Stomach smooth muscle (tissue), 2 donors: ENCODE data around the gene FEM1B.

Source experiments
- H3K27ac ChIP-seq: one replicate; pipeline ENCODE4 v1.7.0; 2013; ENCODE audit warnings: mild to moderate bottlenecking, low read length, inconsistent platforms
- H3K27me3 ChIP-seq, 2 donors: one replicate each; pipeline ENCODE4 v1.7.0; 2013; ENCODE audit warnings: low read length in 2 of 2; ENCODE audit not compliant: insufficient read depth in 2 of 2, control insufficient read depth in 1 of 2
- H3K36me3 ChIP-seq, 2 donors: one replicate each; pipeline ENCODE4 v1.7.0; 2013; ENCODE audit warnings: low read length in 2 of 2; ENCODE audit not compliant: control insufficient read depth in 2 of 2, insufficient read depth in 2 of 2
- H3K4me1 ChIP-seq: one replicate; pipeline ENCODE4 v1.7.0; 2013; ENCODE audit warnings: low read length; ENCODE audit not compliant: control insufficient read depth, insufficient read depth
- H3K4me3 ChIP-seq, 2 donors: one replicate each; pipeline ENCODE4 v1.7.0; 2013; ENCODE audit warnings: low read length in 2 of 2
- H3K9ac ChIP-seq, 2 donors: one replicate each; pipeline ENCODE4 v1.7.0; 2013; ENCODE audit warnings: low read length in 2 of 2, mild to moderate bottlenecking in 1 of 2
- H3K9me3 ChIP-seq, 2 donors: one replicate each; pipeline ENCODE4 v1.7.0; 2013; ENCODE audit warnings: low read length in 2 of 2; ENCODE audit not compliant: control insufficient read depth in 2 of 2
- donor health status: healthy.
- donor health status: Pancreatic carcinoma.

The FEM1B gene

GRCh38 chr15:68328443-68328842 lies 50.9 kb downstream of the FEM1B start:
- Histone ChIP-seq H3K9me3 (no peaks in the 10 kb centered on the region), H3K27me3 (peaks cover 0 to 10% of the 10 kb centered on the region in 2 donors), H3K27ac (no peak overlapping the region), H3K4me3 (no peak overlapping the region), H3K9ac (no peak overlapping the region), H3K4me1 (no peaks in the 10 kb centered on the region), H3K36me3 (no peaks in the 10 kb centered on the region)

GRCh38 chr15:68328964-68329363 lies 51.4 kb downstream of the FEM1B start:
- no peak overlapping the region for H3K4me3 ChIP-seq
- no peaks in the 10 kb centered on the region for H3K36me3 ChIP-seq
- no peaks in the 10 kb centered on the region for H3K4me1 ChIP-seq
- no peak overlapping the region for H3K27ac ChIP-seq
- peaks cover 0 to 10% of the 10 kb centered on the region in 2 donors for H3K27me3 ChIP-seq
- no peaks in the 10 kb centered on the region for H3K9me3 ChIP-seq
- H3K9ac ChIP-seq = no peak overlapping the region

- no peaks in the 10 kb centered on the region for H3K9me3 ChIP-seq
- no peak overlapping the region for H3K9ac ChIP-seq
- H3K27me3 ChIP-seq = peaks cover 0 to 10% of the 10 kb centered on the region in 2 donors
- no peak overlapping the region for H3K4me3 ChIP-seq
- peaks cover 5% of the 10 kb centered on the region for H3K4me1 ChIP-seq
- H3K36me3 ChIP-seq = no peaks in the 10 kb centered on the region
- no peak overlapping the region for H3K27ac ChIP-seq
Observed at GRCh38 chr15:68330416-68330815, 52.9 kb downstream of the FEM1B start.

- Histone ChIP-seq H3K27ac (no peak overlapping the region), H3K9ac (no peak overlapping the region), H3K4me1 (peaks cover 5% of the 10 kb centered on the region), H3K27me3 (peaks cover 0 to 10% of the 10 kb centered on the region in 2 donors), H3K36me3 (no peaks in the 10 kb centered on the region), H3K4me3 (no peak overlapping the region), H3K9me3 (no peaks in the 10 kb centered on the region)
Observed at GRCh38 chr15:68330901-68331300, 53.4 kb downstream of the FEM1B start.

- Histone ChIP-seq H3K27me3 (peaks cover 0 to 5% of the 10 kb centered on the region in 2 donors), H3K4me1 (peaks cover 5% of the 10 kb centered on the region), H3K27ac (no peak overlapping the region), H3K4me3 (no peak overlapping the region), H3K9ac (no peak overlapping the region), H3K9me3 (no peaks in the 10 kb centered on the region), H3K36me3 (no peaks in the 10 kb centered on the region)
Observed at GRCh38 chr15:68332266-68332665, 54.7 kb downstream of the FEM1B start.

GRCh38 chr15:68333775-68334470 lies 56.4 kb downstream of the FEM1B start:
- no peaks in the 10 kb centered on the region for H3K36me3 ChIP-seq
- H3K9me3 ChIP-seq = no peaks in the 10 kb centered on the region
- no peak overlapping the region for H3K27ac ChIP-seq
- peaks cover 5% of the 10 kb centered on the region for H3K4me1 ChIP-seq
- H3K27me3 ChIP-seq = peaks cover 0 to 3% of the 10 kb centered on the region in 2 donors
- no peak overlapping the region for H3K4me3 ChIP-seq
- H3K9ac ChIP-seq = no peak overlapping the region

GRCh38 chr15:68334661-68335124 lies 57.1 kb downstream of the FEM1B start:
- Histone ChIP-seq H3K27ac (no peak overlapping the region), H3K9ac (no peak overlapping the region), H3K4me1 (peaks cover 5% of the 10 kb centered on the region), H3K9me3 (no peaks in the 10 kb centered on the region), H3K27me3 (peaks cover 0 to 2% of the 10 kb centered on the region in 2 donors), H3K36me3 (no peaks in the 10 kb centered on the region), H3K4me3 (no peak overlapping the region)

GRCh38 chr15:68335251-68335650 lies 57.7 kb downstream of the FEM1B start:
- H3K9ac ChIP-seq = no peak overlapping the region
- H3K36me3 ChIP-seq = no peaks in the 10 kb centered on the region
- no peaks in the 10 kb centered on the region for H3K9me3 ChIP-seq
- no peaks in the 10 kb centered on the region for H3K27me3 ChIP-seq
- H3K27ac ChIP-seq = no peak overlapping the region
- no peak overlapping the region for H3K4me3 ChIP-seq
- peaks cover 5% of the 10 kb centered on the region for H3K4me1 ChIP-seq

GRCh38 chr15:68335655-68336054 lies 58.1 kb downstream of the FEM1B start:
- no peaks in the 10 kb centered on the region for H3K36me3 ChIP-seq
- H3K9ac ChIP-seq = no peak overlapping the region
- peaks cover 9% of the 10 kb centered on the region for H3K4me1 ChIP-seq
- no peak overlapping the region for H3K27ac ChIP-seq
- H3K27me3 ChIP-seq = no peaks in the 10 kb centered on the region
- H3K4me3 ChIP-seq = no peak overlapping the region
- H3K9me3 ChIP-seq = no peaks in the 10 kb centered on the region

- no peak overlapping the region for H3K4me3 ChIP-seq
- H3K36me3 ChIP-seq = no peaks in the 10 kb centered on the region
- H3K4me1 ChIP-seq = peaks cover 13% of the 10 kb centered on the region
- H3K27me3 ChIP-seq = no peaks in the 10 kb centered on the region
- no peak overlapping the region for H3K27ac ChIP-seq
- H3K9ac ChIP-seq = no peak overlapping the region
- no peaks in the 10 kb centered on the region for H3K9me3 ChIP-seq
Observed at GRCh38 chr15:68336516-68336915, 59.0 kb downstream of the FEM1B start.

- no peaks in the 10 kb centered on the region for H3K27me3 ChIP-seq
- H3K36me3 ChIP-seq = no peaks in the 10 kb centered on the region
- H3K27ac ChIP-seq = no peak overlapping the region
- no peaks in the 10 kb centered on the region for H3K9me3 ChIP-seq
- no peak overlapping the region for H3K4me3 ChIP-seq
- H3K9ac ChIP-seq = no peak overlapping the region
- H3K4me1 ChIP-seq = peaks cover 25% of the 10 kb centered on the region
Observed at GRCh38 chr15:68337826-68338225, 60.3 kb downstream of the FEM1B start.
